IMR-90 (cell line): Measurements from ENCODE around the gene TMEM38A.

Experiments used
- BHLHE40 ChIP-seq: fragments of 150-350 bp; IDR thresholded peaks from 2 replicates; pipeline ENCODE4 v1.6.1; 2016; ENCODE audit warnings: mild to moderate bottlenecking, low read depth, low read length
- CEBPB ChIP-seq: IDR thresholded peaks from 2 replicates; pipeline ENCODE4 v1.6.1; 2012; ENCODE audit warnings: low read depth, low read length, improper control_type of control experiment
- CHD1 ChIP-seq: IDR thresholded peaks from 2 replicates; pipeline ENCODE4 v1.6.1; 2012; ENCODE audit warnings: low read depth, low read length, improper control_type of control experiment
- MAZ ChIP-seq: IDR thresholded peaks from 2 replicates; pipeline ENCODE4 v1.6.1; 2012; ENCODE audit warnings: low read depth, mild to moderate bottlenecking, low read length, improper control_type of control experiment, moderate library complexity, borderline replicate concordance
- MXI1 ChIP-seq: IDR thresholded peaks from 2 replicates; pipeline ENCODE4 v1.6.1; 2012; ENCODE audit warnings: low read depth, mild to moderate bottlenecking, low read length, moderate library complexity, borderline replicate concordance
- POLR2A ChIP-seq: IDR thresholded peaks from 2 replicates; pipeline ENCODE4 v1.6.1; 2012; ENCODE audit warnings: mild to moderate bottlenecking, low read depth, low read length
- RAD21 ChIP-seq: IDR thresholded peaks from 2 replicates; pipeline ENCODE4 v1.6.1; 2012; ENCODE audit warnings: low read length, improper control_type of control experiment
- RCOR1 ChIP-seq: IDR thresholded peaks from 2 replicates; pipeline ENCODE4 v1.6.1; 2012; ENCODE audit warnings: mild to moderate bottlenecking, low read length, improper control_type of control experiment; ENCODE audit not compliant: insufficient replicate concordance
- TF ChIP-seq, protein P1 (sequence below): conservative IDR thresholded peaks from 2 replicates; pipeline ENCODE4 v1.5.1; 2012; ENCODE audit warnings: mild to moderate bottlenecking, low read depth, low read length, improper control_type of control experiment
- TF ChIP-seq, protein P2 (sequence below): fragments of 150-350 bp; IDR thresholded peaks from 2 replicates; pipeline ENCODE4 v1.6.1; 2017; ENCODE audit warnings: mild to moderate bottlenecking, antibody characterized with exemption, low read length, low read depth

DNA sequence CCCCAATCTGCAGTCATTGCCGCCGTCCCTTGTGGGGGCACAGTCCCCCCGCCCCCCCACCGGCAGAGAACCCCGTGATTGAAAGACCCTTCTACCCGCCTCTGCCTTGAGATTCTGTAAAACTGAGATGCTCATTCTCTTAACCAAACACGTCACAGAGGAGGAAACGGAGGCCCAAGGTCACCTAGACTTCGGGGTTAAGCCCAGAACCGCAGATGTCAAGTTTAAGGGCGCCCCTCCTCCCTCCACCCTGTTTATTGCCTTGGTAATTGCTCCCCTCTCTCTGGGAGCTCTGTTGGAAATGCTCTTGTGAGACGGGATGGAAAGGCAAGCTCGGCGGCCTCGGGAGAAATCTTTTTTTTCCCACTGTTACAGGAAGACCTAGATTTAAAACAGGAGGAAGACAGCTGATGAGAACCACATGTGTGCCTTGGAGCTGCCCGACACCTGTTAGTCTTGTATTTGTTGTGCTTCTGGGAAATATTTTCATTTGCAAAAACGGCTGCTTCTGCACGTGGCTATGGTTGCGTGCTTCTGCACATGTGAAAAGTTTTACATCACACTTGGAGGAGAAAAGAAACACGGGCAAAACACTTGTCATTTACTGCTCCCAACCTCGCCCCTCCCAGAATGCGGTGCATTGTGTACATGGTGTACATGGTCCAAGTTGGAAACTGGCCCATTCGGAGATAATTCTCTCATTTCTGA is 31.8 kb upstream of the TMEM38A start:
- TF ChIP-seq RCOR1 (no peak), POLR2A (no peak), CEBPB (no peak), MAZ (no peak), BHLHE40 (peak; percentile 45; the same call in 1 of the 2 replicates), RAD21 (no peak), MXI1 (peak; percentile 88; the same call in 1 of the 2 replicates), CHD1 (no peak)
- TF ChIP-seq, protein P1, sequence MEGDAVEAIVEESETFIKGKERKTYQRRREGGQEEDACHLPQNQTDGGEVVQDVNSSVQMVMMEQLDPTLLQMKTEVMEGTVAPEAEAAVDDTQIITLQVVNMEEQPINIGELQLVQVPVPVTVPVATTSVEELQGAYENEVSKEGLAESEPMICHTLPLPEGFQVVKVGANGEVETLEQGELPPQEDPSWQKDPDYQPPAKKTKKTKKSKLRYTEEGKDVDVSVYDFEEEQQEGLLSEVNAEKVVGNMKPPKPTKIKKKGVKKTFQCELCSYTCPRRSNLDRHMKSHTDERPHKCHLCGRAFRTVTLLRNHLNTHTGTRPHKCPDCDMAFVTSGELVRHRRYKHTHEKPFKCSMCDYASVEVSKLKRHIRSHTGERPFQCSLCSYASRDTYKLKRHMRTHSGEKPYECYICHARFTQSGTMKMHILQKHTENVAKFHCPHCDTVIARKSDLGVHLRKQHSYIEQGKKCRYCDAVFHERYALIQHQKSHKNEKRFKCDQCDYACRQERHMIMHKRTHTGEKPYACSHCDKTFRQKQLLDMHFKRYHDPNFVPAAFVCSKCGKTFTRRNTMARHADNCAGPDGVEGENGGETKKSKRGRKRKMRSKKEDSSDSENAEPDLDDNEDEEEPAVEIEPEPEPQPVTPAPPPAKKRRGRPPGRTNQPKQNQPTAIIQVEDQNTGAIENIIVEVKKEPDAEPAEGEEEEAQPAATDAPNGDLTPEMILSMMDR, result no peak
- TF ChIP-seq, protein P2, sequence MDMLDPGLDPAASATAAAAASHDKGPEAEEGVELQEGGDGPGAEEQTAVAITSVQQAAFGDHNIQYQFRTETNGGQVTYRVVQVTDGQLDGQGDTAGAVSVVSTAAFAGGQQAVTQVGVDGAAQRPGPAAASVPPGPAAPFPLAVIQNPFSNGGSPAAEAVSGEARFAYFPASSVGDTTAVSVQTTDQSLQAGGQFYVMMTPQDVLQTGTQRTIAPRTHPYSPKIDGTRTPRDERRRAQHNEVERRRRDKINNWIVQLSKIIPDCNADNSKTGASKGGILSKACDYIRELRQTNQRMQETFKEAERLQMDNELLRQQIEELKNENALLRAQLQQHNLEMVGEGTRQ, result no peak
